Epithelial cell of prostate (primary cell): Measurements from ENCODE around the gene WDR27.

Source experiments
- DNase-seq: peaks from one replicate; pipeline ENCODE4 v3.0.0-alpha.2; 2011; ENCODE audit warnings: low read depth, low spot score
- H3K27ac ChIP-seq: fragments of 450-650 bp; 2 replicates; pipeline ENCODE4 v1.5.1; 2017; ENCODE audit warnings: mild to moderate bottlenecking

Gene WDR27

DNA sequence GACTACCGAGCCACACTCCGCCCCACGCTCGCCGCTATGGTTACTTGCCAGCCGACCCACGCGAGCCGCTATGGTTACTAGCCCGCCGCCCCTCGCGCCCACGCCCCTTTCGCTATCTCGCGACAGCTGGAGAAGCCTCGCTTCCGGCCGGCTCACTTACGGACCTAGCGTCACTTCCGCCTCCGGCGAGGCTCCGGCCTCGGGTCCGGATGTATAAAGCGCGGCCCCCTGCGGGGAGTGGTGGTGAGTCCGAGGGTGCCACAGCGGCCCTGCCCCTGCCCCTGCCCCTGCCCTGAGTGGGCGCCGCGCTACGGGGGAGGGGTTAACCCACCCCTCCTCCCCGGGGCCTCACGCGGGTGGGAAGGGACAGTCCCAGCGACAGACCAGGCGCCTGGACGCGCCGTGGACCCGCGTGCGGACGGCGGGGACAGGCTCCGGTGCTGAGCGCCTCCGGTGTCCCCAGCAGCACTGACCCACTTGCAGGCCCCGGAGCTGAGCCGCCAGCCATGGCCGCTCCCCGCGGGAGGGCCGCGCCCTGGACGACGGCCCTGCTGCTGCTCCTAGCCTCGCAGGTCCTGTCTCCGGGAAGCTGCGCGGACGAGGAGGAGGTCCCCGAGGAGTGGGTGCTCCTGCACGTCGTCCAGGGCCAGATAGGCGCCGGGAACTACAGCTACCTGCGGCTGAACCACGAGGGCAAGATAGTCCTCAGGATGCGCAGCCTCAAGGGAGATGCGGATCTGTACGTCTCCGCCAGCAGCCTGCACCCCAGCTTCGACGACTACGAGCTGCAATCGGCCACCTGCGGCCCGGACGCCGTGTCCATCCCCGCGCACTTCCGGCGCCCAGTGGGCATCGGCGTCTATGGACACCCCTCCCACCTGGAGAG, at the start of gene WDR27, which contains the start of gene C6orf120:
Gene WDR27 (minus strand): TSS at position 76 of the 886 bp plus-strand sequence. CDS start 13,024 bp downstream, outside the sequence.
Gene C6orf120 (plus strand): TSS at position 173 of the 886 bp plus-strand sequence. CDS start 334 bp downstream, at position 507.
- H3K27ac ChIP-seq = peak within 1 kb of the TSS; percentile 87
- DNase-seq = peak; percentile 68

DNA sequence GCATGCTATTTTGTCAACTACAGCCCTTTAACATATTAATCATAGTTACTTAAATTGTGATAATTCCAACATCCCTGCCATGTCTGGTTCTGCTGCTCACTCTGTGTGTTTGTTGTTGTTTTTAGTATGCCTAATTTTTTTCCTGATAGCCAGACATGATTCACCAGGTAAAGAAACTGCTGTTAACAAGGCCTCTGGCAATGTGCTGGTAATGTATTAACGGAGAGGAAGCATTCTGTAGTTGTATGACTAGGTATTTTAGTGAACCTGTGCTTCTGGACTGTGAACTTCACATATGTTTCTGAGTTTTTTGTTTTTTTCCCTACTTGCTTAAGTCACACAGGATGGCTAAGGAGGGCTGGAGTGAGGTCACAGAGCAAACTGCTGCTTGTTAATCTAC, 44.7 kb upstream of the WDR27 start:
- H3K27ac ChIP-seq = no peak overlapping the region
- DNase-seq = no peak

DNA sequence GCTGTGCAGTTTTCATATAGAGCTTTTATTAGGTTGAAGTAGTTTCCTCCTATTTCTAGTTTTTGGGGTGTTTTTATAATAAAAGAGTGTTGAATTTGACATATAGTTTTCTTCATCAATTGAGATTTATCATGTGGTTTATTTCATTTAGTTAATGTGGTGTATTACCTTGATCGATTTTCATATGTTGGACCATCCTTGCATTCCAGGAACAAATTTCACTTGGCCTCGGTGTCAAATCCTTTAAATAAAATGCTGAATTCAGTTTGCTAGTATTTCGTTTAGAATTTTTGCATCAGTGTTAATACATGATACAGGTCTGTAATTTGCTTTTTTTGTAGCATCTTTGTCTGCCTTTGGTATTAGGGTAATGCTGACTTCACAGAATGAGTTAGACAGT, 43.6 kb upstream of the WDR27 start:
- no peak for DNase-seq
- no peak overlapping the region for H3K27ac ChIP-seq

DNA sequence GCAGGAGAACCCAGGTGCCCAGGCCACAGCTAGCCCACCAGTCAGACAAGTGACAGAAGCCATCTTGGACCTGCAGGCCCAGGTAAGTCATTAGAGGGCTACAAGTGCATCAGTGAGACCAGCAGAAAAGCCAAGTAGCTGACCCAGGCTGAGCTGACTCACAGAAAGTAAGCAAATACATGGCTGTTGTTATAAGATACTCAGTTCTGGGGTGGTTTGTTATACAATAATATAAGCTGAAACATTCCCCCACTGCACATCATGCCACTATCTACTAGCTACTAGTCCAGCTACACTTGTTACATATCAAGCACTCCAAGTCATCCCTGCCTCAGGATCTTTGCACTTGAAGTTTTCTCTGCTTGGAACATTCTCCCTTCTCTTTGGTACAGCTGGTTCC, 39.5 kb upstream of the WDR27 start:
- no peak for DNase-seq
- H3K27ac ChIP-seq = no peak overlapping the region

DNA sequence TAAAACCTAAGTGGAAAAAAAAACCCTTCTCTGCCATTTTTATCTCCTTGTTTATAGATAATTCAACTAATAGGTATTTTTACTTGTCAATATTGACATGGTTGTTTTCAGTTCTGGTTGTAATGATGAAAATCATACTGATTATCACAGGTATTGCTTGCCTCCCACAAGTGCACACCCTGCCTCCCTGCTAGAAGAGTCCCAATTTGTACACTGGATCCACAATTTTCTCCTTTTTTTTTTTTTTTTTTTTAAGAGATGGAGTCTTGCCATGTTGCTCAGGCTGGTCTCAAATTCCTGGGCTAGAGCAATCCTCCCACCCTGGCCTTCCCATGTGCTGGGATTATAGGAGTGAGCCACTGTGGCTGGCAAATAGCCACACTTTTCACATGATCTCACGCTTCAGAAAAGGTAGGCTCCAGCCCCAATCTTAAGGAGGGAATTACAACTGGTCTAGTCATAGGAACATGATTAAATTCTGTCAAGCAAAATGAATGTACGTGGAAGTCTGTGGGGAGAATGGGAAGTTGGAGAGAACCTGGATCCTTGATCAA, 37.2 kb upstream of the WDR27 start:
- no peak for DNase-seq
- H3K27ac ChIP-seq = no peak overlapping the region

DNA sequence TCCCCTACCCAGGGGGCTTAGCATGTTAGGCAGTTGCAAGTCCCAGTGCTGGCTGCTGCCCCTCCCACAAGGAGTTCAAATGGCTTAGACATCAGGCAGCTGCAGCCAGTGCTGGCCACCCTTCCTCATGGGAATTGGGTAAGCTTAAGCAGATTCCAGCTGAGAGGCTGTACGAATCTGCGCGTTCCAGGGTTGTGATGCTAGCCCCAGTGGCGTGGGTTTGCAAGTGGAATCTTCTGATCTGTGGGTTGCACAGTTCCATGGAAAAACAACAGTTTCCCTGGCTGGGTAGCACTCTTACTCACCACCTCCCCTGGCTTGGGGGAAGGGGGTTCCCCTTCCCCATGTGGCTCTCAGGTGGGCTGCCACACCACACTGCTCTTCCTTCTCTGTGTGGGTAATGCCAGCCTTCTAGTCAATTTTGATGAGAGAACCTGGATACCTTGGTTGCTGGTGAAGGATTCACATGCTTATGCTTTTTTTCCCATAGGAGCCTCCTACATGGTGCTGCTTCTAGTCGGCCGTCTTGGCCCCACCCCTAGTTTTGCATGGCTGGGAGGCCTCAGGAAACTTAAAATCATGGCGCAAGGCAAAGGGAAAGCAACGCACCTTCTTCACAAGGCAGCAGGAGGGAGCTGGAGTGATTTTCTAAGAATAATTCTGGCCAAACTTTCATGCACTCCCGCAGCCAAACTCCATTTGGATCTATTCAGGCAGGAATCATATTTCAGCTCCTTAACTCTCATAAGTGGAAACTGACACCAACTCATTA, 36.6 kb upstream of the WDR27 start:
- DNase-seq = no peak
- H3K27ac ChIP-seq = no peak overlapping the region

DNA sequence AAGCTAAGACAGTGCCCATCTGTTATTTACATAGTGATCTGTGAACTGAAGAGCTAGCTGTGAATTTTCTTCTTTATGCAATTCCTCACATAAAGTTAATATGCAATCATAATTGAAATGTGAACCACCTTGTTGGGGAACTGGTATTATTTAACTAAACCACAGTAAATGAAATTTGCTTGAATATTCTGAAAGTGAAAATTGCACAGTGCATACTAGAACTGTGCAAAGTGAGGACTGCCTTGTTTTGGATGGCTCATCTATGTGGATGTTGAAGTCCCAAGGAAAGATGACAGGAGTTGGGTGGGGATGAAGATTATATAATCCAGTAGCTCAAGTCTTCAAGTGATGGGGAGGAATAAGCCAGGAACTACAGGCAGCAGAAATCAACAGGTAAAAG, 28.1 kb upstream of the WDR27 start:
- DNase-seq = no peak
- H3K27ac ChIP-seq = no peak overlapping the region

DNA sequence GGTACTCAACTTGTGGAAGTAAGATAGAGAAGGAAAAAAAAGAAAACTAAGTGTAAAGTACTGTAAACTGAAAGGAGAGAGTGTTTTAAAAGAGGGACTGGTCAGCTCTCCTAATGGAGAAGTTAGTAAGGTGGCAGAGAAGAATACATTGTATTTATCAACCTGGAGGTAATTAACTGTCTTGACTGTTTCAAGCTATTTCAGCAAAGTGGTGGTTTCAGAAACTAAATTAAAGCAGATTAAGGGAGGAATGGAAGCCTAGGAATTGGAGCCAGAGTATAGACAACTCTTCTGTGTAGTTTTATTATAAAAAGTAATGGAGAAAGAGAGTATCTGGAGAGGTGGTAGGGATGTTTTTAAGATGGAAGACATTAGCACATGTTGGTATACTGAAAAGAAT, 25.1 kb upstream of the WDR27 start:
- DNase-seq = no peak
- no peak overlapping the region for H3K27ac ChIP-seq

DNA sequence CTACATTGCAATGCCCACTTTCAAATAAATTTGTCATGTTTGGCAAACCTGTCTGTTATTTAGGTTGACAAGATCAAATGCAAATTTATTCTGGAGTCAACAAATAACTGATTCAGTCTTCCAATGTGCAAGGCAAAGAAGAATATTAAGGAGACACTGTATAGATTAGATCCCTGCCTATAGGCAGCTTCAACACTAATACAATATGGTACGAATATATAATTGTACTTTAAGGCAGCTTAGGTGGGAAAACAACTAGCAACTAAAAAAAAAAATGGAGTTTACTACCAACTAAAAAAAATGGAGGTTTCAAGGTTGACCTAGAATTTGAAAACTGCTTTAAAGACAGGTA, 24.2 kb upstream of the WDR27 start:
- DNase-seq = no peak
- H3K27ac ChIP-seq = no peak overlapping the region

DNA sequence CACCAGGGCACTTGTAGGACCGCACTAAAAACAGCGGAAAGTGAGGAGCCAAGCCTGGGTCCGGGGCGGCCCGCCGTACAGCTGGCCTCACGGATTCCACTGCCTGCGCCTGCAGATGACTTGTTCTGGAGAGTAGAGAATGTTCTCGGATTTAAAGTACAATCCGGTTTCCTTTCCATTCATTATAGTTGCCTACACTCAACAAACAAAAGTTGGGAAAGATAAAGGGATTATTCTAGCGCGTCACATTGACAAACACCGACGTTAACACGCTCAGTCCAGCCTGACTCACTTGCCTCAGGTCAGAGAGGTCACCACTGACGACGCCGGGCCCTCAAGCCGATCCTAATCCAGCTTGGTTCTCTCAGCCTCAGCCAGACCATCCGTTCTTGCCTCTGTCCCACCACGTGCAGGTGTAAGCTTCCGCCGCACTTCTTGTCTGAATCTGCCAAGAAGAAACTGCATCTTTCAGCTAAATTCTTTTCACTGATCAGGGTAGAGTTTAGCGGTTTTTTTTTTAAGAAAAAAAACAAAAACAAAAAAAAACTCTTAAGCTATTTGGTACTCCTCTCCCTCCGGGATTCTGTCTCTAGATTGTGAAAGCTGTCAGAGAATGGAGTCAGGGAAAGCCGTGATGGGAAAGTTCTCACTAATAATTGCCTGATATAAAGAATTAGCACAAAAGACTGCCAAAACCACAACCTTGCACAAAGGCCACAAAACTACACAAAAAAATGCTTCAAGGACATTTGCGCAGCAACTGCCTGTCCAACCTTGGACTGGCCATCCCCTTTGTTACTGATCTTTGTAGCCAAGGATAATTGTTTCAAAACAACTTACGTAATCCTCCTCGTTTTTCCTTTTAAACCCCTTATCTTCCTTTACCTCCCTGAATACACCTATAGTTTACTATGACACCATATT, 23.6 kb upstream of the WDR27 start:
- no peak for DNase-seq
- H3K27ac ChIP-seq = peak overlapping the region; percentile 53

DNA sequence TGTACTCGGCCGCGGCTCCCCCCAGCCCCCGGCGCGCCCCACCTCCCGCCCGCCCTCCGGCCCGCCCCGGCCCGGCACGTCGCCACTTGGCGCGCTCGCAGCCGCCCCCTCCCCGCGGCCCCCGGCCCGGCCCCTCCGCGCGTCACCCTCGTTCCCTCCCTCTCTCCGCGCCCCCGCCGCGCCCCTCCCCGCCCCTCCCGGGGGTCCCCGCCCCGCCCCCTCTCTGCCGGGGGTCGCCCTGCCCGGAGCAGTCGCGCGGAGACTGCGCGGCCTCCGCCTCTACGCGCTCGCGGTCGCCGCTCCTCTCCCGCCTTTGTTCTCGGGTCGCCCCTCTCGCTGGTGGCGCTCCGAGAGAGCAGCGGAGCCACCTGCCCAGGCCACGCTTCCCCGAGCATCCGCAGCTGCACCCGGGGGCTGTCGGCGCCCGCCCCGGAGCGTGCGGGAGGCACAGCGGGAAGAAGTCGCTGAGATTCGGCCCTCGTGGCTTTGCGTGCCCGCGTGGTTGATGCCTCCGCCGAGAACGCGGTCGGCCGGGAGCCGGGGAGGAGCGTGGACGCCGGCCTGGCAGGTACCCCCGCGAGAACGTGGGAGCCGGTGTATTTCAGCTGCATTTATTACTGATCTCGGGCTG, 22.8 kb upstream of the WDR27 start, which contains the start of gene PHF10:
Gene PHF10 (minus strand): TSS at position 7 of the 631 bp plus-strand sequence. CDS start 569 bp downstream, outside the sequence.
- no peak for DNase-seq
- H3K27ac ChIP-seq = peak within 1 kb of the TSS; percentile 53

DNA sequence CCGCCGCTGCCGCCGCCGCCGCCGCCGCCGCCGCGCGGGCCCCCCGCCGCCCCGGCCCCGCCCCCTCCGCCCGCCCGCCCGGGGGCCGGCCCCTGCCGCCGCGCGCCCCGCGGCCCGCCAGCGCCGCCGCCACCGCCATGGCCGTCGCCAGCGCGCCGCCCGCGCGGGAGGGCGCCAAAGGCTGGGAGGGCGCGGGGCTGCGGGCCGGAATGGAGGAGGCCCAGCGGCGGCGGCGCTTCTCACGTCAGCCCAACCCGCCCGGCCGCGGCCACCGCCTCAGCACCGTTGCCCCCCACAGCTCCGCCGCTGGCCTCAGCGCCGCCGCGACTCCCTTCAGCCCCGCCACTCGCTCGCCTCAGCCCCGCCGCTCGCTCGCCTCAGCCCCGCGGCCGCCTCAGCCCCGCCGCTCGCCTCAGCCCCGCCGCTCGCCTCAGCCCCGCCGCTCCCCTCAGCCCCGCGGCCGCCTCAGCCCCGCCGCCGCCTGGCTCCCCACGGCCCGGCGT, 22.2 kb upstream of the WDR27 start:
- H3K27ac ChIP-seq = peak overlapping the region; percentile 53
- no peak for DNase-seq

DNA sequence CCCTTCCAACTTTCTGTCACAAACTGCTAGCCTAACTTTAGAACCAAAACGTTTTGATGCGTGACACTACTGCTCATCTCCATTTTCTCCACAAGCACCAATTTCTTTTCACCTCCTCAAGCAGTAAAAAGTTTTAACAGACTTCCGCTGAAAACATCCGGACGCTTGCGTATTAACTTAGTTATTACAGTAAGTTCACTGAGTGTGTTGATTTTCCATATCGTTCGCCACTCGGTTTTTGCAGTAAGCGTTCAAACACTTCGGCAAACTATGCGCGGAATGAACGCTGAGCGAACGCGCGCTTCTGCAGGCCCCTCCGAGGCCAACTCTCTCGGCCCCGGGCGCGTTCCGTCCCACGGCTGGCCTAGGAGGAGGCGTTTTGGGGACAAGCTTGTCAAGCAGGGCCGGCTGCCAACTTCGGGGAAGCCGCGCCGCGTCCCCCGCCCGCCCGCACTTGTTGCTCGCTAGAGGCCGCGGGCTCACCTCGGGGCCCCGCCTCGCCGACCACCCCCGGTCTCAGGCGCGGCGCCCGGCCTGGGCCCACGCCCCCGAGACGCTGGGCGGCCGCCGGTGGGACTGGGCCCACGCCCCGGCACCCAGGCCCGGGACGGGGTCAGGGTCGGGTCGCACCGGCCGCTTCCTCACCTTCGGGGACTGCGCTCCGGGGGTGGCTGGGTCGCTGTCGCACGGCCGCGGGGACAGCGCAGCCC, 21.5 kb upstream of the WDR27 start:
- H3K27ac ChIP-seq = peak overlapping the region; percentile 30
- no peak for DNase-seq

DNA sequence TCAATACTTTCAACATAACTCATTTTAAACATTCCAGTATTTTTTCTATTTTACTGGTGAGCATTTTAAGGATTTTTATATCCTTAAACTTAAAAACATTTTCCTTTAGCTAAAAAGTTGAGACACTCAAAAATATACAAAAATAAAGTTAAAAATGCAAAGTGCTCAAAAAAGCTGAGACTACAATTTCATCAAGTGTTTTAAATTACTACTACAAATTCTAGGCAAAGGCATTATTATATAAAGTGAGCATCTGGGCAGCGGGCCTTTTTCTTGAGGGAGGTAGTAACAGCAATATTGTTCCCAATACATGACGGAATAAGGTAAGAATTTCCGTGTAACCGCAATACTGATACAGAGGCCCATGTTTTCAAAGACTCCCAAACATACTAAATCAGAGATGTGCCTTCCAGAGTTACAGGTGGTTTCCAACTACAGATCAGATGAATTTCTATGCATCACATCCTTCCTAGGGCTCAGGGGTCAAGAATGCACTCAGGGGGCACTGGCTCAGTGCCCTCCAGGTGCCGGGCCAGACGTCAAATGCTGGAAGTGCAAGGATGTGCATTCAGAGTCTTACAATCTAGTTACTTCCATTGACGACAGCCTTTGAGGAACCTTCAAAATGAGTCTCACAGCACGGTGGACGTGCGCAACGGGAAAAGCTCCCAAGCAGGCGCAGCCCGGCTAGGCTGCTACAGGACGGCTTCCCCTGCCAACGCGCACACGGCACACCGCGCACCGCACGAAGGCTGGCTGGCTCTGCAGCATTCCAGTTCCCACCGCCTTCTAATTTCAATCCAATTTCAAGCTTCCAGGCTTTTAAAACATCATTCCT, 20.8 kb upstream of the WDR27 start:
- peak overlapping the region; percentile 30 for H3K27ac ChIP-seq
- no peak for DNase-seq

DNA sequence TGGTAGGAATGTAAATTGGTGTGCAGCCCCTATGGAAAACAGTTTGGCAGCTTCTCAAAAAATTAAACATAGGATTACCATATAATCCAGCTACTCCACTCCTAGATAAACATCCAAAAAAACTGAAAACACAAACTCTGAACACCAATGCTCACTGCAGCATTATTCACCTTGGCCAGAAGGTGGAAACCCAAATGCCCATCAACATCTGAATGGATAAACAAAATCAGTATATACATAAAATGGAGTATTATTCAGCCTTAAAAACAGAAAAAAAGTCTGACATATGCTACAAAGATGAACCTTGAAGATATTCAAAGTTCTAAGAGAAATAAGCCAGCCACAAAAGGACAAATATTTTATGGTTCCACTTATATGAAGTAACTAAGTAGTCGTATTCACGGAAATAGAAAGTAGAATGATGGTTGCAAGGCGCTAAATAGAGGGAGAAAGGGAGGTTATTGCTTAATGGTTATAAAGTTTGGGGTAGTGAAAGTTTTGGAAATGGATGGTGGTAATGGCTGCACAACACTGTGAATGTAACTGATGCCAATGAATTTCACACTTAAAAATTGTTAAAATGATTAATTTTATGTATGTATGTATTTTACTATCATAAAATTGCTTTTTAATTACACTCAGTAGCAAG, 18.5 kb upstream of the WDR27 start:
- H3K27ac ChIP-seq = no peak overlapping the region
- DNase-seq = no peak

DNA sequence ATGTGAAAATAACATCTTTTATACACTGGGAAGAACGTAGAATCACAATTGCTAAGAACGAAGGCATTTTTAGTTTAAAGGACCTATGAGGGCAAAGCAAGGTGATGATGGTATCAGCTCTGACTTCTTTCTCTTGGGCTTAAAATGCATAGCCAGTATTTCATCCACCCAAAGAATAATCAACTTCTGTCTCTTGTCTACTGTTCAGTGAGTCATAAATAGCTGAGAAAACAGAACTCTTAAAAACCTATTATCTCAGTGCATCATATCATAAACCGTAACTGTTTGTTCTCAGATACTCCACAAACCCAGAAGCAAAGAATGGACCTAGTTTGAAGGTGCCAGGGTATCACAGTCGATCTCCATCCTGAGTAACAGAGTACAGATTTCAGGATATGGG, 17.3 kb upstream of the WDR27 start:
- no peak for DNase-seq
- H3K27ac ChIP-seq = no peak overlapping the region

DNA sequence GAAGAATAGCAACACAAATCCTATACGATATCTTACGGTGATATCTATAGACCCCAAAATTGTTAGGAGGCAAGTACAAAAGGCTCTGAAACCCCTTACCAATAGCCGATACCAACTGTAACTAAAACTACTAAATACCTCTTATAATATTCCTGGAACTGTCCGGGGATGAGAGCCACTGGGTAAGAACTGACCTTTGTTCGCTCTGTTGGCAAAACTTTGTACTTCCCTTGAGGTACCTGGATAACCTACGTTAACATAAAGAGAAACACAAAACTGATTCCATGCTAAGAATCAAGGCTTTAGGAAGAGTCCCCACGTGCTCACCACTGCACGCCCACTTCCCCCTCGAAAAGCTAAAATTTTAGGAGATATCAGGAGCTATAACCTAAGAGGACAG, 12.8 kb upstream of the WDR27 start:
- H3K27ac ChIP-seq = no peak overlapping the region
- DNase-seq = no peak
